DMS53 treated with DMSO at 0.1 percent for 48 hours (cell line): ENCODE data around the gene ARRDC5.
"Not testable (repeated sequence)": the region's sequence is repeated elsewhere in the genome, so short reads cannot be mapped to it uniquely, and the experiment has no call there.

Source experiments
- DNase-seq: peaks from one replicate; lab custom pipeline; 2025; ENCODE audit not compliant: unreplicated experiment; lab: John Stamatoyannopoulos, UW

ARRDC5 gene

GRCh38 chr19:4910594-4911281, 8.0 kb upstream of the ARRDC5 start:
- no peak for DNase-seq

- peak; percentile 73 for DNase-seq
These were observed 7.3 kb upstream of the ARRDC5 start for GRCh38 chr19:4909897-4910593.

GRCh38 chr19:4909156-4909896, 6.6 kb upstream of the ARRDC5 start, which contains the start of gene UHRF1:
Gene UHRF1, plus strand, starts transcription at chr19:4909501. Its CDS starts 1,385 bp downstream, at chr19:4910886.
- no peak for DNase-seq

GRCh38 chr19:4908781-4909155, 6.1 kb upstream of the ARRDC5 start:
- DNase-seq: no peak

GRCh38 chr19:4908360-4908759, 5.7 kb upstream of the ARRDC5 start:
- DNase-seq: no peak

GRCh38 chr19:4906963-4907362, 4.3 kb upstream of the ARRDC5 start:
- no peak for DNase-seq

GRCh38 chr19:4904481-4904880, 1.8 kb upstream of the ARRDC5 start:
- DNase-seq: no peak

GRCh38 chr19:4900879-4901278, 1.8 kb downstream of the ARRDC5 start:
- not testable (repeated sequence) for DNase-seq

- no peak for DNase-seq
These were observed 5.5 kb downstream of the ARRDC5 start for GRCh38 chr19:4897146-4897545.

- DNase-seq: no peak
These were observed 6.3 kb downstream of the ARRDC5 start for GRCh38 chr19:4896372-4896771.

- DNase-seq: not testable (repeated sequence)
These were observed 9.7 kb downstream of the ARRDC5 start for GRCh38 chr19:4892962-4893361.

- no peak for DNase-seq
These were observed 11.6 kb downstream of the ARRDC5 start for GRCh38 chr19:4891066-4891465.

- no peak for DNase-seq
These were observed 13.5 kb downstream of the ARRDC5 start for GRCh38 chr19:4889034-4889815.

- not testable (repeated sequence) for DNase-seq
These were observed 14.9 kb downstream of the ARRDC5 start for GRCh38 chr19:4887803-4888202.

- not testable (repeated sequence) for DNase-seq
These were observed 17.7 kb downstream of the ARRDC5 start for GRCh38 chr19:4884993-4885392.

- DNase-seq: not testable (repeated sequence)
These were observed 19.8 kb downstream of the ARRDC5 start for GRCh38 chr19:4882874-4883273.

GRCh38 chr19:4879041-4879440, 23.7 kb downstream of the ARRDC5 start:
- DNase-seq: no peak

GRCh38 chr19:4878491-4878968, 24.2 kb downstream of the ARRDC5 start:
- DNase-seq: no peak

- DNase-seq: no peak
These were observed 24.8 kb downstream of the ARRDC5 start for GRCh38 chr19:4877753-4878490.

GRCh38 chr19:4873930-4874329, 28.8 kb downstream of the ARRDC5 start:
- no peak for DNase-seq
